ENCODE results near the gene IRGQ.

- TF ChIP-seq CTCF (IDR thresholded peaks at IDR 0.05; ENCODE audit: low read depth, low read length, poor library complexity, severe bottlenecking): no peak
- no peak for TF ChIP-seq EZH2phosphoT487 (IDR thresholded peaks at IDR 0.05; ENCODE audit: borderline replicate concordance, low read length)
Measured at GRCh38 chr19:43554317-43554895, 41.5 kb downstream of the IRGQ start.

All from DOHH2 (cell line).